Parathyroid adenoma (tissue), 2 donors: ENCODE measurements around the gene CDH13.

Experiments
- H2AFZ ChIP-seq: fragments of 300-600 bp; sonication (generic); one replicate; pipeline ENCODE4 v1.7.0; 2017; ENCODE audit warnings: antibody characterized with exemption, mild to moderate bottlenecking
- H3K27ac ChIP-seq: fragments of 300-600 bp; sonication (generic); one replicate; pipeline ENCODE4 v1.7.0; 2017
- H3K27me3 ChIP-seq: fragments of 300-600 bp; sonication (generic); one replicate; pipeline ENCODE4 v1.7.0; 2017; ENCODE audit warnings: low read length; ENCODE audit not compliant: control insufficient read depth, insufficient read depth
- H3K36me3 ChIP-seq: fragments of 300-600 bp; sonication (generic); one replicate; pipeline ENCODE4 v1.7.0; 2017; ENCODE audit warnings: low read length; ENCODE audit not compliant: control insufficient read depth, insufficient read depth
- H3K4me1 ChIP-seq: fragments of 300-600 bp; sonication (generic); one replicate; pipeline ENCODE4 v1.7.0; 2017; ENCODE audit warnings: control low read depth
- H3K4me2 ChIP-seq: fragments of 300-600 bp; sonication (generic); one replicate; pipeline ENCODE4 v1.7.0; 2017; ENCODE audit warnings: low read length
- H3K4me3 ChIP-seq: fragments of 300-600 bp; sonication (generic); one replicate; pipeline ENCODE4 v1.7.0; 2017; ENCODE audit warnings: low read depth, low read length
- H3K79me2 ChIP-seq: fragments of 300-600 bp; sonication (generic); one replicate; pipeline ENCODE4 v1.7.0; 2017; ENCODE audit warnings: control low read depth
- H3K9ac ChIP-seq: fragments of 300-600 bp; sonication (generic); one replicate; pipeline ENCODE4 v1.7.0; 2017; ENCODE audit warnings: mild to moderate bottlenecking
- H3K9me3 ChIP-seq: fragments of 300-600 bp; sonication (generic); one replicate; pipeline ENCODE4 v1.7.0; 2017; ENCODE audit warnings: low read length; ENCODE audit not compliant: control insufficient read depth
- CTCF ChIP-seq: fragments of 300-600 bp; sonication (generic); IDR thresholded peaks from one replicate; pipeline ENCODE4 v1.7.0; 2017; ENCODE audit warnings: antibody characterized with exemption, mild to moderate bottlenecking
- donor health status: primary hyperparathyroidism.

Gene CDH13

GRCh38 chr16:83464991-83465390 lies 838.2 kb downstream of the CDH13 start:
- H3K4me3 ChIP-seq = no peak overlapping the region
- no peaks in the 10 kb centered on the region for H3K4me1 ChIP-seq
- H3K27ac ChIP-seq = no peak overlapping the region
- no peak overlapping the region for H3K9ac ChIP-seq
- no peak overlapping the region for H2AFZ ChIP-seq
- H3K27me3 ChIP-seq = no peaks in the 10 kb centered on the region
- TF ChIP-seq CTCF = no peak
- no peaks in the 10 kb centered on the region for H3K79me2 ChIP-seq
- H3K4me2 ChIP-seq = no peak overlapping the region
- no peaks in the 10 kb centered on the region for H3K36me3 ChIP-seq
- H3K9me3 ChIP-seq = no peaks in the 10 kb centered on the region

GRCh38 chr16:83470416-83470815 lies 843.6 kb downstream of the CDH13 start:
- no peaks in the 10 kb centered on the region for H3K36me3 ChIP-seq
- no peak overlapping the region for H3K9ac ChIP-seq
- H3K9me3 ChIP-seq = no peaks in the 10 kb centered on the region
- H3K79me2 ChIP-seq = no peaks in the 10 kb centered on the region
- H3K27ac ChIP-seq = no peak overlapping the region
- no peak overlapping the region for H3K4me2 ChIP-seq
- TF ChIP-seq CTCF = no peak
- no peaks in the 10 kb centered on the region for H3K4me1 ChIP-seq
- H3K27me3 ChIP-seq = no peaks in the 10 kb centered on the region
- no peak overlapping the region for H3K4me3 ChIP-seq
- no peak overlapping the region for H2AFZ ChIP-seq

GRCh38 chr16:83472776-83473501 lies 846.2 kb downstream of the CDH13 start:
- no peak overlapping the region for H3K4me3 ChIP-seq
- H3K79me2 ChIP-seq = no peaks in the 10 kb centered on the region
- H3K27ac ChIP-seq = no peak overlapping the region
- H3K36me3 ChIP-seq = no peaks in the 10 kb centered on the region
- no peak overlapping the region for H3K4me2 ChIP-seq
- no peaks in the 10 kb centered on the region for H3K4me1 ChIP-seq
- no peak overlapping the region for H3K9ac ChIP-seq
- no peaks in the 10 kb centered on the region for H3K27me3 ChIP-seq
- H2AFZ ChIP-seq = no peak overlapping the region
- no peaks in the 10 kb centered on the region for H3K9me3 ChIP-seq
- TF ChIP-seq CTCF = no peak

- Histone ChIP-seq H3K27ac (no peak overlapping the region), H3K79me2 (no peaks in the 10 kb centered on the region), H3K9ac (no peak overlapping the region), H3K9me3 (no peaks in the 10 kb centered on the region), H2AFZ (no peak overlapping the region), H3K4me2 (no peak overlapping the region), H3K4me1 (no peaks in the 10 kb centered on the region), H3K27me3 (no peaks in the 10 kb centered on the region), H3K36me3 (no peaks in the 10 kb centered on the region), H3K4me3 (no peak overlapping the region)
- TF ChIP-seq CTCF = no peak
These were observed 847.3 kb downstream of the CDH13 start for GRCh38 chr16:83473926-83474650.
